AG08396 (cell line): ENCODE results near the gene ITGAV.
"Not testable (repeated sequence)": the region's sequence is repeated elsewhere in the genome, so short reads cannot be mapped to it uniquely, and the experiment has no call there.

Experiments used
- DNase-seq: peaks from one replicate; pipeline ENCODE4 v3.0.0; 2012; ENCODE audit warnings: low spot score, mixed read lengths

The ITGAV gene

GRCh38 chr2:186589612-186590349 is at the start of gene ITGAV:
TSS of gene ITGAV (plus strand) at chr2:186590056. CDS start at chr2:186590339, 283 bp downstream.
- peak; percentile 91 for DNase-seq

- DNase-seq, result no peak
These were observed 48.9 kb upstream of the ITGAV start for GRCh38 chr2:186540941-186541340.

- DNase-seq, result no peak
These were observed 47.9 kb upstream of the ITGAV start for GRCh38 chr2:186542002-186542401.

GRCh38 chr2:186543561-186544131 is 46.2 kb upstream of the ITGAV start:
- no peak for DNase-seq

- DNase-seq, result peak; percentile 39
These were observed 45.6 kb upstream of the ITGAV start for GRCh38 chr2:186544255-186544675.

GRCh38 chr2:186546846-186547245 is 43.0 kb upstream of the ITGAV start:
- no peak for DNase-seq

- no peak for DNase-seq
These were observed 38.4 kb upstream of the ITGAV start for GRCh38 chr2:186551323-186552050.

- DNase-seq, result no peak
These were observed 35.4 kb upstream of the ITGAV start for GRCh38 chr2:186554429-186554828.

- no peak for DNase-seq
These were observed 34.8 kb upstream of the ITGAV start for GRCh38 chr2:186554850-186555671.

GRCh38 chr2:186558512-186559276 is 31.2 kb upstream of the ITGAV start:
- DNase-seq, result no peak

GRCh38 chr2:186559370-186559769 is 30.5 kb upstream of the ITGAV start:
- no peak for DNase-seq

GRCh38 chr2:186559848-186560247 is 30.0 kb upstream of the ITGAV start:
- no peak for DNase-seq

- no peak for DNase-seq
These were observed 29.6 kb upstream of the ITGAV start for GRCh38 chr2:186560254-186560653.

GRCh38 chr2:186561467-186562208 is 28.2 kb upstream of the ITGAV start:
- DNase-seq, result no peak

GRCh38 chr2:186562209-186562578 is 27.7 kb upstream of the ITGAV start:
- DNase-seq, result no peak

- DNase-seq, result not testable (repeated sequence)
These were observed 21.3 kb upstream of the ITGAV start for GRCh38 chr2:186568600-186568999.

GRCh38 chr2:186569127-186569526 is 20.7 kb upstream of the ITGAV start:
- DNase-seq, result not testable (repeated sequence)

- DNase-seq, result no peak
These were observed 20.0 kb upstream of the ITGAV start for GRCh38 chr2:186569897-186570296.

GRCh38 chr2:186570604-186571003 is 19.3 kb upstream of the ITGAV start:
- no peak for DNase-seq

- no peak for DNase-seq
These were observed 17.2 kb upstream of the ITGAV start for GRCh38 chr2:186572705-186573104.

GRCh38 chr2:186573531-186573930 is 16.3 kb upstream of the ITGAV start:
- no peak for DNase-seq
